HEK293T (cell line): ENCODE results near the gene GNB1L.

Experiments
- ARNT ChIP-seq: fragments of 450-650 bp; IDR thresholded peaks from 2 replicates; pipeline ENCODE4 v1.6.1; 2017; ENCODE audit warnings: mild to moderate bottlenecking
- BHLHE40 ChIP-seq: fragments of 450-650 bp; IDR thresholded peaks from 2 replicates; pipeline ENCODE4 v1.6.1; 2016; ENCODE audit warnings: mild to moderate bottlenecking, moderate library complexity, borderline replicate concordance
- FOXM1 ChIP-seq: fragments of 450-650 bp; IDR thresholded peaks from 2 replicates; pipeline ENCODE4 v1.6.1; 2017; ENCODE audit warnings: mild to moderate bottlenecking, borderline replicate concordance
- HDGF ChIP-seq: fragments of 450-650 bp; IDR thresholded peaks from 2 replicates; pipeline ENCODE4 v1.6.1; 2017; ENCODE audit warnings: antibody characterized with exemption, borderline replicate concordance
- L3MBTL2 ChIP-seq: fragments of 450-650 bp; conservative IDR thresholded peaks from 2 replicates; pipeline ENCODE4 v1.6.1; 2016; ENCODE audit warnings: mild to moderate bottlenecking
- LEF1 ChIP-seq: fragments of 450-650 bp; IDR thresholded peaks from 2 replicates; pipeline ENCODE4 v1.6.1; 2017; ENCODE audit warnings: mild to moderate bottlenecking, borderline replicate concordance
- ZNF384 ChIP-seq: fragments of 450-650 bp; IDR thresholded peaks from 2 replicates; pipeline ENCODE4 v1.6.1; 2016

DNA sequence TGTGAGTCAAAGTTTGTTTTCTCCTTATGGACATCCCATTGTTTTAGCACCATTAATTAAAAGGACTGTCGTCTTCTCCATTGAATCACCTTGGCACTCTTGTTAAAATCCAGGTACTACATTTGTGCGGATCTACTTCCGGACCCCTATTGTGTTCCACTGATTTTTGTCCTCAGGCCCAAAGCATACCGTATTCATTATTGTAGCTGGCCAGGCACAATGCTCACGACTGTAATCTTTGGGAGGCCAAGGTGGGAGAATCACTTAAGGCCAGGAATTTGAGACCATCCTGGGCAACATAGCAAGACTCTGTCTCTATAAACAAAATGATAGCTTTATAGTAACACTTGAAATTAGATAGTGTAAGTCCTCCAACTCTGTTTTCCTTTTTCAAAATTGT is 8.9 kb upstream of the GNB1L start:
- no peak for TF ChIP-seq BHLHE40
- TF ChIP-seq L3MBTL2, result no peak
- TF ChIP-seq ARNT, result no peak
- no peak for TF ChIP-seq ZNF384
- no peak for TF ChIP-seq HDGF
- TF ChIP-seq LEF1, result no peak
- no peak for TF ChIP-seq FOXM1
